Peyer's patch (tissue), 4 donors: Measurements from ENCODE around the gene PLCH1.

Experiments
- POLR2A ChIP-seq, 2 donors: fragments of 450-650 bp; IDR thresholded peaks; one replicate each; pipeline ENCODE4 v1.5.1; 2017; ENCODE audit warnings: antibody characterized with exemption in 2 of 2, mild to moderate bottlenecking in 2 of 2, moderate library complexity in 2 of 2
- TF ChIP-seq, protein P1 (sequence below), 6 experiments: fragments of 450-650 bp in 4 of 6; fragments of 200-600 bp in 2 of 6; sonication (generic) in 1 of 6; IDR thresholded peaks; one replicate each; pipeline ENCODE4 v1.5.1; 2017 to 2019; ENCODE audit warnings: antibody characterized with exemption in 6 of 6, mild to moderate bottlenecking in 3 of 6, moderate library complexity in 1 of 6

DNA sequence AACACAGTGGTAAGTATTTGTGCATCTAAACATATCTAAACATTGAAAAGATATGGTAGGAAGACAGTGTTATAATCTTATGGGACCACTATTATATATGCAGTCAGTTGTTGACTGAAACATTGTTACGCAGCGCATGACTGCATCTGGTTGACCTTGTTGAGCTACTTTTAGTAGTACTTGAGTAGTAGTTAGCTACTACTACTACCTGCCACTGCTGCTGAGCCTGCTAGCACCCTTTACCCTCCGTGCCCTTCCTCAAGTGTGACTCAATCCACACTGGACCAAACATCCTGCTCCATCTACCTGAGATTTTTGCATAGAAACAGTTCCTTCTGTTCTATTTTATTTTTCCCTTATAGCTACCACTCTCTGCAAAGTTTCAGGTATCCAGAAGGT is 327.8 kb downstream of the PLCH1 start:
- TF ChIP-seq, protein P1, sequence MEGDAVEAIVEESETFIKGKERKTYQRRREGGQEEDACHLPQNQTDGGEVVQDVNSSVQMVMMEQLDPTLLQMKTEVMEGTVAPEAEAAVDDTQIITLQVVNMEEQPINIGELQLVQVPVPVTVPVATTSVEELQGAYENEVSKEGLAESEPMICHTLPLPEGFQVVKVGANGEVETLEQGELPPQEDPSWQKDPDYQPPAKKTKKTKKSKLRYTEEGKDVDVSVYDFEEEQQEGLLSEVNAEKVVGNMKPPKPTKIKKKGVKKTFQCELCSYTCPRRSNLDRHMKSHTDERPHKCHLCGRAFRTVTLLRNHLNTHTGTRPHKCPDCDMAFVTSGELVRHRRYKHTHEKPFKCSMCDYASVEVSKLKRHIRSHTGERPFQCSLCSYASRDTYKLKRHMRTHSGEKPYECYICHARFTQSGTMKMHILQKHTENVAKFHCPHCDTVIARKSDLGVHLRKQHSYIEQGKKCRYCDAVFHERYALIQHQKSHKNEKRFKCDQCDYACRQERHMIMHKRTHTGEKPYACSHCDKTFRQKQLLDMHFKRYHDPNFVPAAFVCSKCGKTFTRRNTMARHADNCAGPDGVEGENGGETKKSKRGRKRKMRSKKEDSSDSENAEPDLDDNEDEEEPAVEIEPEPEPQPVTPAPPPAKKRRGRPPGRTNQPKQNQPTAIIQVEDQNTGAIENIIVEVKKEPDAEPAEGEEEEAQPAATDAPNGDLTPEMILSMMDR (IDR thresholded peaks at IDR 0.05) = no peak
- no peak for TF ChIP-seq POLR2A (IDR thresholded peaks at IDR 0.05)
